ENCODE results near the gene PKNOX2. TPM values are rescaled to one million over a fixed set of nuclear protein-coding genes. Genes with fewer than 3 reads are reported as not detected.

Gene PKNOX2
- polyA plus RNA-seq, 2 of the 4 experiments (the other 2 are of a cell fraction) = not detected

GRCh38 chr11:125429174-125429707, 264.7 kb downstream of the PKNOX2 start:
- WGBS (ENCODE audit: missing lambda C conversion rate) = 7% methylated on average over 5 of the region's 6 CpGs
- ATAC-seq (peak; percentile 45 to 78; a peak in 3 of 6 replicates), DNase-seq (ENCODE audit: low read depth in 1 of 2, low spot score in 1 of 2) (peak; percentile 38 to 51), FAIRE-seq (no peak)
- H3K4me1 ChIP-seq = no peaks in the 10 kb centered on the region
- H3K9me3 ChIP-seq = no peaks in the 10 kb centered on the region
- H3K27ac ChIP-seq = no peak overlapping the region
- no peak overlapping the region for H3K4me3 ChIP-seq
- H3K4me2 ChIP-seq = no peak overlapping the region; the same call in 2 of the 3 replicates
- TF ChIP-seq RAD21 (conservative IDR thresholded peaks at IDR 0.05 in 1 of 2, IDR thresholded peaks at IDR 0.05 in 1 of 2) (peak; percentile 37 to 61), CBX2 (IDR thresholded peaks at IDR 0.05; ENCODE audit: borderline replicate concordance, low read depth) (no peak), RCOR1 (IDR thresholded peaks at IDR 0.05; ENCODE audit: low read depth, low read length) (no peak), ELK1 (IDR thresholded peaks at IDR 0.05; ENCODE audit: low read depth, low read length) (no peak), CBX8 (IDR thresholded peaks at IDR 0.05) (no peak), CHD2 (IDR thresholded peaks at IDR 0.05; ENCODE audit: low read length, partially characterized antibody) (no peak), FOSB (CRISPR knock-in tag; IDR thresholded peaks at IDR 0.05) (no peak), KDM5A (IDR thresholded peaks at IDR 0.05) (no peak), NPAS2 (CRISPR knock-in tag; IDR thresholded peaks at IDR 0.05; ENCODE audit: borderline replicate concordance) (no peak), MAX (IDR thresholded peaks at IDR 0.05) (no peak), CTCF (IDR thresholded peaks at IDR 0.05) (peak; percentile 36; the same call in 2 of the 3 replicates), SMC3 (IDR thresholded peaks at IDR 0.05) (0 out of 3 replicates have a peak, but pooled peaks have one; percentile 20)
- ChIA-PET CTCF (interaction anchor here (0.8 to 2.2 kb wide), 10 partner anchors 10 to 338 kb away, joined by 3 to 8 read pairs (median 4); no protein-coding TSS in a partner anchor), POLR2A (no interaction called here)

- FAIRE-seq (no peak), ATAC-seq (no peak), DNase-seq (ENCODE audit: low read depth in 1 of 2, low spot score in 1 of 2) (no peak)
- TF ChIP-seq NFE2L2 (conservative IDR thresholded peaks at IDR 0.05; ENCODE audit: low read length) (no peak), JUN (IDR thresholded peaks at IDR 0.05) (no peak), CBX2 (IDR thresholded peaks at IDR 0.05; ENCODE audit: borderline replicate concordance, low read depth) (no peak), HOXB13 (CRISPR knock-in tag; IDR thresholded peaks at IDR 0.05; ENCODE audit: low read depth) (no peak), RARB (CRISPR knock-in tag; IDR thresholded peaks at IDR 0.05) (no peak), HDAC2 (IDR thresholded peaks at IDR 0.05) (no peak), RFX5 (IDR thresholded peaks at IDR 0.05) (no peak), POLR2AphosphoS2 (conservative IDR thresholded peaks at IDR 0.05; ENCODE audit: low read length) (no peak), MAX (IDR thresholded peaks at IDR 0.05) (no peak), BCL3 (IDR thresholded peaks at IDR 0.05) (no peak)
- H3K4me2 ChIP-seq = no peak overlapping the region
- H3K4me1 ChIP-seq = no peaks in the 10 kb centered on the region
- H3K27ac ChIP-seq = no peak overlapping the region
- CTCF ChIA-PET = interaction anchor here (0.9 to 2.2 kb wide), 9 partner anchors 11 to 339 kb away, joined by 3 to 8 read pairs (median 4); no protein-coding TSS in a partner anchor
- WGBS (ENCODE audit: missing lambda C conversion rate) = 35% methylated on average over 14 of the region's 18 CpGs
- no peaks in the 10 kb centered on the region for H3K9me3 ChIP-seq
- POLR2A ChIA-PET = no interaction called here
- no peak overlapping the region for H3K4me3 ChIP-seq
Measured at GRCh38 chr11:125429807-125430678, 265.5 kb downstream of the PKNOX2 start.

All from A549 (cell line).